Measurements from ENCODE around the gene DUSP6. TPM values are rescaled to one million over a fixed set of nuclear protein-coding genes. Genes with fewer than 3 reads are reported as not detected.

The DUSP6 gene
- total and polyA plus RNA-seq, 10 of the 15 experiments (the other 5 are each of a cell fraction or from before 2014, with no cell fraction given): 0.02 to 0.69 (median 0.07) TPM; not detected in 1

DNA sequence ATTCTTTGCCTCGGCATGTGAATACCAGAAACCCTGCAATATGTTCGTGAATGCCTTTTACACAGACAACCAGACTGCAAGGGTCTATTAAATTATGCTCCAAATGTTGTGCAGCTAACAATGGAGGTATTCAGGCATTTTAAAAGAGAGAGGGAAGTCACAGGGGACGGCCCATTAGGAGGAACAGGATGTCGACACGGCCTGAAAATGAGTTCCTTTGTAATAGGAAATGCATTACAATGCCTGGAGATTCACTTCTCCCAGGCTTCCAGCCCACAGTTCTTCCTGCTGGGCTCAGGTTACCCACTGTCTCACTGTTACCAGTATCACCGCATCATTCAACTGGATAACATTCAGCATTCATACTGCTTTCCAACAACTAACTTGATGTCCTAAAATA is 2.5 kb downstream of the DUSP6 start:
- DNase-seq (ENCODE audit: low read depth, low spot score): no peak
- no TSS peak for BruUV-seq (replicated peaks)
- Histone ChIP-seq H3K36me3 (ENCODE audit: control insufficient read depth in 2 of 2, insufficient read depth in 2 of 2, low read length in 1 of 2) (no peaks in the 10 kb centered on the region), H3K79me2 (ENCODE audit: control insufficient read depth, insufficient read depth, low read length) (no peaks in the 10 kb centered on the region), H3K27me3 (replicated peaks in 1 of 2; ENCODE audit: control insufficient read depth in 2 of 2, insufficient read depth in 2 of 2, low read length in 1 of 2) (peaks cover 21 to 36% of the 10 kb centered on the region in 2 experiments), H3K27ac (ENCODE audit: control insufficient read depth, insufficient read depth) (no peak overlapping the region), H3K9ac (ENCODE audit: control insufficient read depth, insufficient read depth, low read length) (no peak overlapping the region), H3K4me2 (ENCODE audit: control insufficient read depth, insufficient read depth) (no peak overlapping the region), H3K4me3 (no peak overlapping the region), H2AFZ (ENCODE audit: control insufficient read depth, low read depth, low read length) (no peak overlapping the region), H3K4me1 (ENCODE audit: control insufficient read depth, insufficient read depth, low read length) (peaks cover 18% of the 10 kb centered on the region), H4K20me1 (ENCODE audit: control insufficient read depth, insufficient read depth) (no peaks in the 10 kb centered on the region; the same call in 1 of the 2 replicates), H3K9me3 (replicated peaks; ENCODE audit: control insufficient read depth, insufficient read depth, low read length) (no peaks in the 10 kb centered on the region; the same call in 2 of the 3 replicates)
- CTCF ChIA-PET: no interaction called here
- RAD21 ChIA-PET (ENCODE audit: unreplicated experiment): no interaction called here
- WGBS (ENCODE audit: insufficient coverage, insufficient replicate concordance, low lambda C conversion rate, missing lambda C conversion rate): 41% methylated on average over 6 of the region's 6 CpGs
- intact Hi-C loops (cut with micrococcal nuclease; ENCODE audit: unreplicated experiment): loop anchor here (5.0 kb wide), 1 partner anchor 117 kb away; no protein-coding TSS in a partner anchor
- TF ChIP-seq EP300 (IDR thresholded peaks at IDR 0.05; ENCODE audit: borderline replicate concordance in 1 of 2, control insufficient read depth in 1 of 2, low read depth in 2 of 2, low read length in 2 of 2) (no peak), CHD4 (IDR thresholded peaks at IDR 0.05) (no peak), ZZZ3 (IDR thresholded peaks at IDR 0.05; ENCODE audit: control insufficient read depth, insufficient read length, low read depth) (no peak), ZNF24 (IDR thresholded peaks at IDR 0.05) (no peak), RCOR1 (conservative IDR thresholded peaks at IDR 0.05; ENCODE audit: low read depth, low read length) (no peak), SIN3A (IDR thresholded peaks at IDR 0.05; ENCODE audit: low read depth, low read length) (no peak), FOXM1 (IDR thresholded peaks at IDR 0.05; ENCODE audit: low read depth, low read length) (no peak), CREB1 (IDR thresholded peaks at IDR 0.05; ENCODE audit: low read depth) (no peak), ZNF207 (IDR thresholded peaks at IDR 0.05; ENCODE audit: borderline replicate concordance) (no peak), HSF1 (IDR thresholded peaks at IDR 0.05; ENCODE audit: low read depth, low read length) (no peak), BHLHE40 (IDR thresholded peaks at IDR 0.05; ENCODE audit: borderline replicate concordance in 1 of 2, low read depth in 2 of 2, low read length in 1 of 2) (no peak), PAX8 (IDR thresholded peaks at IDR 0.05) (no peak), MEF2B (IDR thresholded peaks at IDR 0.05; ENCODE audit: partially characterized antibody, poor library complexity, severe bottlenecking) (no peak), TCF3 (IDR thresholded peaks at IDR 0.05; ENCODE audit: borderline replicate concordance, insufficient read depth, low read depth, low read length) (no peak), ESRRA (IDR thresholded peaks at IDR 0.05; ENCODE audit: low read length) (no peak), JUND (IDR thresholded peaks at IDR 0.05; ENCODE audit: low read depth, low read length) (no peak), TAF1 (IDR thresholded peaks at IDR 0.05; ENCODE audit: borderline replicate concordance, low read depth, low read length) (no peak), SMARCA5 (IDR thresholded peaks at IDR 0.05) (no peak)
- TF ChIP-seq, protein P1, sequence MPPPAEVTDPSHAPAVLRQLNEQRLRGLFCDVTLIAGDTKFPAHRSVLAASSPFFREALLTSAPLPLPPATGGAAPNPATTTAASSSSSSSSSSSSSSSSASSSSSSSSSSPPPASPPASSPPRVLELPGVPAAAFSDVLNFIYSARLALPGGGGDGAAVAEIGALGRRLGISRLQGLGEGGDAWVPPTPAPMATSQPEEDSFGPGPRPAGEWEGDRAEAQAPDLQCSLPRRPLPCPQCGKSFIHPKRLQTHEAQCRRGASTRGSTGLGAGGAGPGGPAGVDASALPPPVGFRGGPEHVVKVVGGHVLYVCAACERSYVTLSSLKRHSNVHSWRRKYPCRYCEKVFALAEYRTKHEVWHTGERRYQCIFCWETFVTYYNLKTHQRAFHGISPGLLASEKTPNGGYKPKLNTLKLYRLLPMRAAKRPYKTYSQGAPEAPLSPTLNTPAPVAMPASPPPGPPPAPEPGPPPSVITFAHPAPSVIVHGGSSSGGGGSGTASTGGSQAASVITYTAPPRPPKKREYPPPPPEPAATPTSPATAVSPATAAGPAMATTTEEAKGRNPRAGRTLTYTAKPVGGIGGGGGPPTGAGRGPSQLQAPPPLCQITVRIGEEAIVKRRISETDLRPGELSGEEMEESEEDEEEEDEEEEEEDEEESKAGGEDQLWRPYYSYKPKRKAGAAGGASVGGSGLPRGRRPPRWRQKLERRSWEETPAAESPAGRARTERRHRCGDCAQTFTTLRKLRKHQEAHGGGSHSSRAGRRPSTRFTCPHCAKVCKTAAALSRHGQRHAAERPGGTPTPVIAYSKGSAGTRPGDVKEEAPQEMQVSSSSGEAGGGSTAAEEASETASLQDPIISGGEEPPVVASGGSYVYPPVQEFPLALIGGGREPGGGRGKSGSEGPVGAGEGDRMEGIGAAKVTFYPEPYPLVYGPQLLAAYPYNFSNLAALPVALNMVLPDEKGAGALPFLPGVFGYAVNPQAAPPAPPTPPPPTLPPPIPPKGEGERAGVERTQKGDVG (CRISPR knock-in tag; IDR thresholded peaks at IDR 0.05): no peak
- TF ChIP-seq, protein P2, sequence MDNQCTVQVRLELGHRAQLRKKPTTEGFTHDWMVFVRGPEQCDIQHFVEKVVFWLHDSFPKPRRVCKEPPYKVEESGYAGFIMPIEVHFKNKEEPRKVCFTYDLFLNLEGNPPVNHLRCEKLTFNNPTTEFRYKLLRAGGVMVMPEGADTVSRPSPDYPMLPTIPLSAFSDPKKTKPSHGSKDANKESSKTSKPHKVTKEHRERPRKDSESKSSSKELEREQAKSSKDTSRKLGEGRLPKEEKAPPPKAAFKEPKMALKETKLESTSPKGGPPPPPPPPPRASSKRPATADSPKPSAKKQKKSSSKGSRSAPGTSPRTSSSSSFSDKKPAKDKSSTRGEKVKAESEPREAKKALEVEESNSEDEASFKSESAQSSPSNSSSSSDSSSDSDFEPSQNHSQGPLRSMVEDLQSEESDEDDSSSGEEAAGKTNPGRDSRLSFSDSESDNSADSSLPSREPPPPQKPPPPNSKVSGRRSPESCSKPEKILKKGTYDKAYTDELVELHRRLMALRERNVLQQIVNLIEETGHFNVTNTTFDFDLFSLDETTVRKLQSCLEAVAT (IDR thresholded peaks at IDR 0.05): no peak
- no peak for FAIRE-seq
- in situ Hi-C loops (cut with MboI): no loop called here
- POLR2A ChIA-PET: no interaction called here
- SMC1A ChIA-PET (ENCODE audit: uncharacterized antibody, unreplicated experiment): interaction anchor here (0.5 to 0.6 kb wide), 2 partner anchors 17 to 329 kb away, joined by 3 read pairs; no protein-coding TSS in a partner anchor
- no peak for ATAC-seq
